Endodermal cell (in vitro differentiated cells): ENCODE results near the gene MX1. TPM values are rescaled to one million over a fixed set of nuclear protein-coding genes. Genes with fewer than 3 reads are reported as not detected.

ENCODE experiments used
- DNase-seq: peaks from one replicate; pipeline ENCODE4 v3.0.0-alpha.2; 2017
- H3K27ac ChIP-seq: 2 replicates; pipeline ENCODE4 v1.5.1; 2013; ENCODE audit warnings: mild to moderate bottlenecking, low read depth, low read length, moderate library complexity
- H3K27me3 ChIP-seq: 2 replicates; pipeline ENCODE4 v1.6.1; 2013; ENCODE audit warnings: mild to moderate bottlenecking, low read length, moderate library complexity; ENCODE audit not compliant: insufficient read depth, control insufficient read depth, poor library complexity, severe bottlenecking
- H3K36me3 ChIP-seq: 2 replicates; pipeline ENCODE4 v1.7.0; 2013; ENCODE audit warnings: mild to moderate bottlenecking, low read length, moderate library complexity; ENCODE audit not compliant: control insufficient read depth, insufficient read depth
- H3K4me1 ChIP-seq: one replicate; pipeline ENCODE4 v1.7.0; 2013; ENCODE audit warnings: low read length; ENCODE audit not compliant: control insufficient read depth, insufficient read depth
- H3K4me3 ChIP-seq: 2 replicates; pipeline ENCODE4 v1.5.1; 2013; ENCODE audit warnings: mild to moderate bottlenecking, low read length, moderate library complexity
- H3K9ac ChIP-seq: 2 replicates; pipeline ENCODE4 v1.6.1; 2013; ENCODE audit warnings: mild to moderate bottlenecking, low read length, moderate library complexity; ENCODE audit not compliant: poor library complexity, severe bottlenecking; ENCODE audit errors: extremely low read depth
- H3K9me3 ChIP-seq: 2 replicates; pipeline ENCODE4 v1.6.1; 2013; ENCODE audit warnings: mild to moderate bottlenecking, low read length, moderate library complexity; ENCODE audit not compliant: control insufficient read depth
- H3K27ac Mint-ChIP-seq: 2 replicates; pipeline ENCODE4 v1.8.0; 2020; ENCODE audit warnings: mixed read lengths
- H3K27me3 Mint-ChIP-seq: 2 replicates; pipeline ENCODE4 v1.8.0; 2021; ENCODE audit warnings: mild to moderate bottlenecking, mixed read lengths; ENCODE audit not compliant: insufficient read depth
- H3K36me3 Mint-ChIP-seq: 2 replicates; pipeline ENCODE4 v1.8.0; 2020; ENCODE audit warnings: low read depth, mixed read lengths
- H3K4me1 Mint-ChIP-seq: 2 replicates; pipeline ENCODE4 v1.8.0; 2020; ENCODE audit warnings: mixed read lengths
- H3K4me3 Mint-ChIP-seq: 2 replicates; pipeline ENCODE4 v1.8.0; 2020; ENCODE audit warnings: mild to moderate bottlenecking, moderate library complexity, mixed read lengths
- H3K9me3 Mint-ChIP-seq: 2 replicates; pipeline ENCODE4 v1.8.0; 2020; ENCODE audit warnings: mild to moderate bottlenecking, mixed read lengths
- WGBS, 2 experiments: methylation state at CpG; one replicate each; pipeline versions ENCODE4 v1.1.5 to v1.1.7; 2013; ENCODE audit warnings: missing lambda C conversion rate in 2 of 2, mixed read lengths in 1 of 2; ENCODE audit not compliant: insufficient coverage in 1 of 2, insufficient read length in 1 of 2; 5-methylcytosine and 5-hydroxymethylcytosine counted together
- total RNA-seq, 2 donors: library from RNA; stranded (reverse); fragmentation: NEBNext Ultra II Directional in 1 of 2; extraction: Animal tissue kit (Norgen Biotek cat#: 25700) in 1 of 2; gene quantifications; 2 replicates in 1 of 2; 3 replicates in 1 of 2; pipeline ENCODE4 v1.2.1, GENCODE V29; 2021
- TF ChIP-seq, protein P1 (sequence below): fragments of 200-600 bp; sonication (generic); conservative IDR thresholded peaks from 2 replicates; pipeline ENCODE4 v1.5.0; 2021; ENCODE audit warnings: antibody characterized with exemption, mild to moderate bottlenecking

The MX1 gene
- total RNA-seq, 2 donors from 2014 or later: 0.42 to 0.84 TPM

- no peaks in the 10 kb centered on the region for H3K9me3 ChIP-seq
- peaks cover 1% of the 10 kb centered on the region for H3K4me1 ChIP-seq
- no peak overlapping the region for H3K9ac ChIP-seq
- no peaks in the 10 kb centered on the region for H3K27me3 Mint-ChIP-seq
- H3K36me3 Mint-ChIP-seq: peaks cover 8% of the 10 kb centered on the region
- 98% methylated on average over 4 to 6 of the region's 6 CpGs for WGBS, 2 experiments
- H3K4me1 Mint-ChIP-seq: peaks cover 7% of the 10 kb centered on the region
- no peaks in the 10 kb centered on the region for H3K36me3 ChIP-seq
- H3K27ac ChIP-seq: no peak overlapping the region
- TF ChIP-seq, protein P1, sequence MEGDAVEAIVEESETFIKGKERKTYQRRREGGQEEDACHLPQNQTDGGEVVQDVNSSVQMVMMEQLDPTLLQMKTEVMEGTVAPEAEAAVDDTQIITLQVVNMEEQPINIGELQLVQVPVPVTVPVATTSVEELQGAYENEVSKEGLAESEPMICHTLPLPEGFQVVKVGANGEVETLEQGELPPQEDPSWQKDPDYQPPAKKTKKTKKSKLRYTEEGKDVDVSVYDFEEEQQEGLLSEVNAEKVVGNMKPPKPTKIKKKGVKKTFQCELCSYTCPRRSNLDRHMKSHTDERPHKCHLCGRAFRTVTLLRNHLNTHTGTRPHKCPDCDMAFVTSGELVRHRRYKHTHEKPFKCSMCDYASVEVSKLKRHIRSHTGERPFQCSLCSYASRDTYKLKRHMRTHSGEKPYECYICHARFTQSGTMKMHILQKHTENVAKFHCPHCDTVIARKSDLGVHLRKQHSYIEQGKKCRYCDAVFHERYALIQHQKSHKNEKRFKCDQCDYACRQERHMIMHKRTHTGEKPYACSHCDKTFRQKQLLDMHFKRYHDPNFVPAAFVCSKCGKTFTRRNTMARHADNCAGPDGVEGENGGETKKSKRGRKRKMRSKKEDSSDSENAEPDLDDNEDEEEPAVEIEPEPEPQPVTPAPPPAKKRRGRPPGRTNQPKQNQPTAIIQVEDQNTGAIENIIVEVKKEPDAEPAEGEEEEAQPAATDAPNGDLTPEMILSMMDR: no peak
- H3K27ac Mint-ChIP-seq: no peak overlapping the region
- DNase-seq: no peak
- H3K4me3 Mint-ChIP-seq: no peak overlapping the region
- no peak overlapping the region for H3K4me3 ChIP-seq
- no peaks in the 10 kb centered on the region for H3K27me3 ChIP-seq
- H3K9me3 Mint-ChIP-seq: no peaks in the 10 kb centered on the region
Measured at GRCh38 chr21:41482980-41483379, 56.9 kb downstream of the MX1 start.

- Mint-ChIP-seq H3K36me3 (peaks cover 12% of the 10 kb centered on the region), H3K27ac (no peak overlapping the region), H3K4me1 (peaks cover 3% of the 10 kb centered on the region), H3K27me3 (no peaks in the 10 kb centered on the region), H3K4me3 (no peak overlapping the region), H3K9me3 (no peaks in the 10 kb centered on the region)
- TF ChIP-seq, protein P1: no peak
- no peak overlapping the region for H3K27ac ChIP-seq
- DNase-seq: no peak
- H3K4me3 ChIP-seq: no peak overlapping the region
- H3K36me3 ChIP-seq: no peaks in the 10 kb centered on the region
- H3K9ac ChIP-seq: no peak overlapping the region
- H3K4me1 ChIP-seq: no peaks in the 10 kb centered on the region
- H3K27me3 ChIP-seq: no peaks in the 10 kb centered on the region
- WGBS, 2 experiments: 94 to 100% methylated on average over 2 to 11 of the region's 12 CpGs
- no peaks in the 10 kb centered on the region for H3K9me3 ChIP-seq
Measured at GRCh38 chr21:41483415-41483814, 57.4 kb downstream of the MX1 start.

- Mint-ChIP-seq H3K4me1 (peaks cover 3% of the 10 kb centered on the region), H3K27me3 (no peaks in the 10 kb centered on the region), H3K4me3 (no peak overlapping the region), H3K27ac (no peak overlapping the region), H3K36me3 (peaks cover 14% of the 10 kb centered on the region), H3K9me3 (no peaks in the 10 kb centered on the region)
- no peak for DNase-seq
- H3K27ac ChIP-seq: no peak overlapping the region
- H3K4me3 ChIP-seq: no peak overlapping the region
- WGBS, 2 experiments: 94 to 95% methylated on average over 3 to 4 of the region's 4 CpGs
- H3K27me3 ChIP-seq: no peaks in the 10 kb centered on the region
- H3K36me3 ChIP-seq: no peaks in the 10 kb centered on the region
- TF ChIP-seq, protein P1: no peak
- no peaks in the 10 kb centered on the region for H3K4me1 ChIP-seq
- H3K9ac ChIP-seq: no peak overlapping the region
- no peaks in the 10 kb centered on the region for H3K9me3 ChIP-seq
Measured at GRCh38 chr21:41483973-41484372, 57.9 kb downstream of the MX1 start.
